Measurements from ENCODE around the gene INTS7.

Gene INTS7

DNA sequence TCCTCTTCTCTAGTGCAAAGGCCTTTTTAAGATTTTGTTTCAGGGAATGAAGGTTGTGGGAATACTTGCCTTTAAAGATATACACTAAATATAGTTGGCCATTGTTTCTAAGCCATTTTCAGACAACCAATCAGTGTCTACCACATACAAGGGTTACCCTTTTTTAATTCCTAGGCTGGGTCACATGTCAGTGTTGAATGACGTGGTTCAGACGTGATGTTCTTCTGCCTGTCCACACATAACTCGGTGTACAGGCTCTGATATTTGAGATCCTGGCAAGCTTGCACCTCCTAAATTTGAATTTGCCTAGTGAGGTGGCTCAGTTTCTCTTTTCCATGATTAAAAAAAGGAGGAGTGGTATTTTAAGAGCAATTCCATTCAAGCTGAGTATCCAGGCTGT lies 39.0 kb upstream of the INTS7 start:
- H4K20me1 ChIP-seq (ENCODE audit: insufficient read depth, low read length, poor library complexity, severe bottlenecking): no peaks in the 10 kb centered on the region
- no peaks in the 10 kb centered on the region for H3K79me2 ChIP-seq (ENCODE audit: insufficient read depth, low read length)
- H3K9ac ChIP-seq (ENCODE audit: low read depth, low read length, poor library complexity, severe bottlenecking): no peak overlapping the region
- H3K4me3 ChIP-seq (ENCODE audit: low read length, poor library complexity, severe bottlenecking): no peak overlapping the region
- no peaks in the 10 kb centered on the region for H3K9me2 ChIP-seq (replicated peaks; ENCODE audit: low read depth, low read length)
- peaks cover 86% of the 10 kb centered on the region for H3K36me3 ChIP-seq (ENCODE audit: insufficient read depth, low read length)
- H3K27me3 ChIP-seq (ENCODE audit: insufficient read depth, low read length, poor library complexity, severe bottlenecking): no peaks in the 10 kb centered on the region
- H3K4me1 ChIP-seq (ENCODE audit: insufficient read depth, low read length, poor library complexity, severe bottlenecking): no peaks in the 10 kb centered on the region
- no peaks in the 10 kb centered on the region for H3F3A ChIP-seq (ENCODE audit: low read depth)
- TF ChIP-seq, protein P1, sequence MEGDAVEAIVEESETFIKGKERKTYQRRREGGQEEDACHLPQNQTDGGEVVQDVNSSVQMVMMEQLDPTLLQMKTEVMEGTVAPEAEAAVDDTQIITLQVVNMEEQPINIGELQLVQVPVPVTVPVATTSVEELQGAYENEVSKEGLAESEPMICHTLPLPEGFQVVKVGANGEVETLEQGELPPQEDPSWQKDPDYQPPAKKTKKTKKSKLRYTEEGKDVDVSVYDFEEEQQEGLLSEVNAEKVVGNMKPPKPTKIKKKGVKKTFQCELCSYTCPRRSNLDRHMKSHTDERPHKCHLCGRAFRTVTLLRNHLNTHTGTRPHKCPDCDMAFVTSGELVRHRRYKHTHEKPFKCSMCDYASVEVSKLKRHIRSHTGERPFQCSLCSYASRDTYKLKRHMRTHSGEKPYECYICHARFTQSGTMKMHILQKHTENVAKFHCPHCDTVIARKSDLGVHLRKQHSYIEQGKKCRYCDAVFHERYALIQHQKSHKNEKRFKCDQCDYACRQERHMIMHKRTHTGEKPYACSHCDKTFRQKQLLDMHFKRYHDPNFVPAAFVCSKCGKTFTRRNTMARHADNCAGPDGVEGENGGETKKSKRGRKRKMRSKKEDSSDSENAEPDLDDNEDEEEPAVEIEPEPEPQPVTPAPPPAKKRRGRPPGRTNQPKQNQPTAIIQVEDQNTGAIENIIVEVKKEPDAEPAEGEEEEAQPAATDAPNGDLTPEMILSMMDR (conservative IDR thresholded peaks at IDR 0.05; ENCODE audit: low read length): no peak
- no peak for TF ChIP-seq EZH2phosphoT487 (IDR thresholded peaks at IDR 0.05; ENCODE audit: borderline replicate concordance)
- H3K4me2 ChIP-seq (ENCODE audit: low read depth, low read length, poor library complexity, severe bottlenecking): no peak overlapping the region
- H2AFZ ChIP-seq (ENCODE audit: low read length): no peak overlapping the region
- no peaks in the 10 kb centered on the region for H3K9me3 ChIP-seq (ENCODE audit: insufficient read depth, low read depth, low read length)

DNA sequence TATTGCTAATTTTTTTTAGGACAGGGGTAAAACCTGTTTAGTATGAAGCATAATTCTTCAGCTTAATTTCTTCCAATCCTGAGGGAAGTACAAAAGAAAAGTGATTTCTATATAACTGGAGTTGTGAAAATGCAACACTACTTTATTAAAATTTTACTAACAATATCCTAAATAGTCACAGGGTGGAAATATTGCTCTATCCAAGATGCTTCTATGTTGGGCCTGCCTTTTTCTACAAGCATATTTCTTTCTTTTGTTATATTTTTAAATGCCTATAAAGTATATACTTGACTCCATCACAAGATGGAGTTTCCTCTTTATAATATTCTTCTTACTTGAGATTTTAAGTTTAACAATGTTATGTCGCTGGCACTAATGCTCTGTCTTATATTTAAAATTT lies 38.1 kb upstream of the INTS7 start:
- TF ChIP-seq, protein P1 (conservative IDR thresholded peaks at IDR 0.05; ENCODE audit: low read length): no peak
- TF ChIP-seq EZH2phosphoT487 (IDR thresholded peaks at IDR 0.05; ENCODE audit: borderline replicate concordance): no peak
- no peak overlapping the region for H3K4me3 ChIP-seq (ENCODE audit: low read length, poor library complexity, severe bottlenecking)

DNA sequence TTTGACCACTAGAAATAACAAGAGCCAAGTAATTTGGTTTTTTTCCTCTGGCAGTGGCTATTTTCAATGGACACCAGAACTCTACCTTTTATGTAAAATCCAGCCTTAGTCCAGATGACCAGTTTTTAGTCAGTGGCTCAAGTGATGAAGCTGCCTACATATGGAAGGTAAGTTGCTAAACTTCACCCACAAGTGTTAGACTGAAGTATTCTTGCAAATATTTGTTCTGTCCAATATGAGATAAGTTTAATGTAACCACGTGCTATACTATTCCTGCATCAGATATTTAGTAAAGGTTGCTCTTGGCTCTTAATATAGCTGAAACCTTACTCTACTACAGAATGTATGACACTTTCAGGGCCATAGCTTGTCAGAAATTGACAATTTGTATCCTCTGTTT lies 36.7 kb upstream of the INTS7 start:
- H3F3A ChIP-seq (ENCODE audit: low read depth): no peaks in the 10 kb centered on the region
- H3K4me1 ChIP-seq (ENCODE audit: insufficient read depth, low read length, poor library complexity, severe bottlenecking): no peaks in the 10 kb centered on the region
- H3K9me2 ChIP-seq (replicated peaks; ENCODE audit: low read depth, low read length): no peaks in the 10 kb centered on the region
- H3K9me3 ChIP-seq (ENCODE audit: insufficient read depth, low read depth, low read length): no peaks in the 10 kb centered on the region
- H3K4me2 ChIP-seq (ENCODE audit: low read depth, low read length, poor library complexity, severe bottlenecking): no peak overlapping the region
- H4K20me1 ChIP-seq (ENCODE audit: insufficient read depth, low read length, poor library complexity, severe bottlenecking): no peaks in the 10 kb centered on the region
- H3K4me3 ChIP-seq (ENCODE audit: low read length, poor library complexity, severe bottlenecking): no peak overlapping the region
- no peak overlapping the region for H3K9ac ChIP-seq (ENCODE audit: low read depth, low read length, poor library complexity, severe bottlenecking)
- H3K27me3 ChIP-seq (ENCODE audit: insufficient read depth, low read length, poor library complexity, severe bottlenecking): no peaks in the 10 kb centered on the region
- no peaks in the 10 kb centered on the region for H3K79me2 ChIP-seq (ENCODE audit: insufficient read depth, low read length)
- no peak for TF ChIP-seq EZH2phosphoT487 (IDR thresholded peaks at IDR 0.05; ENCODE audit: borderline replicate concordance)
- TF ChIP-seq, protein P1 (conservative IDR thresholded peaks at IDR 0.05; ENCODE audit: low read length): no peak
- peaks cover 83% of the 10 kb centered on the region for H3K36me3 ChIP-seq (ENCODE audit: insufficient read depth, low read length)
- no peak overlapping the region for H2AFZ ChIP-seq (ENCODE audit: low read length)

More for the DNA sequence above, 38.1 kb upstream of the INTS7 start:
- H4K20me1 ChIP-seq (ENCODE audit: insufficient read depth, low read length, poor library complexity, severe bottlenecking): no peaks in the 10 kb centered on the region
- no peak overlapping the region for H3K4me2 ChIP-seq (ENCODE audit: low read depth, low read length, poor library complexity, severe bottlenecking)
- H2AFZ ChIP-seq (ENCODE audit: low read length): no peak overlapping the region
- H3K9ac ChIP-seq (ENCODE audit: low read depth, low read length, poor library complexity, severe bottlenecking): no peak overlapping the region
- H3K27me3 ChIP-seq (ENCODE audit: insufficient read depth, low read length, poor library complexity, severe bottlenecking): no peaks in the 10 kb centered on the region
- H3K9me2 ChIP-seq (replicated peaks; ENCODE audit: low read depth, low read length): no peaks in the 10 kb centered on the region
- H3K9me3 ChIP-seq (ENCODE audit: insufficient read depth, low read depth, low read length): no peaks in the 10 kb centered on the region
- H3F3A ChIP-seq (ENCODE audit: low read depth): no peaks in the 10 kb centered on the region
- H3K4me1 ChIP-seq (ENCODE audit: insufficient read depth, low read length, poor library complexity, severe bottlenecking): no peaks in the 10 kb centered on the region
- H3K79me2 ChIP-seq (ENCODE audit: insufficient read depth, low read length): no peaks in the 10 kb centered on the region
- peaks cover 82% of the 10 kb centered on the region for H3K36me3 ChIP-seq (ENCODE audit: insufficient read depth, low read length)
